Measurements from ENCODE around the gene TMEM258. TPM values are rescaled to one million over a fixed set of nuclear protein-coding genes. Genes with fewer than 3 reads are reported as not detected.

The TMEM258 gene
- total and polyA plus RNA-seq, 2 donors = 148 to 161 TPM

- no peak overlapping the region for H3K4me3 ChIP-seq (ENCODE audit: low read length in 2 of 2)
- no peak for DNase-seq (ENCODE audit: low read depth in 6 of 9, low spot score in 9 of 9)
- H3K36me3 ChIP-seq (ENCODE audit: control insufficient read depth in 2 of 2, insufficient read depth in 2 of 2, low read length in 1 of 2) = peaks cover 28 to 40% of the 10 kb centered on the region in 2 donors
- no peaks in the 10 kb centered on the region for H3K27me3 ChIP-seq (ENCODE audit: control insufficient read depth in 2 of 2, insufficient read depth in 1 of 2, low read length in 1 of 2)
- WGBS = 99% methylated on average over 8 of the region's 8 CpGs
- H3K4me1 ChIP-seq (ENCODE audit: control insufficient read depth in 2 of 2, insufficient read depth in 2 of 2, low read length in 2 of 2) = peaks cover 27 to 52% of the 10 kb centered on the region in 2 donors
- H3K27ac ChIP-seq (ENCODE audit: low read depth in 1 of 2, low read length in 1 of 2) = no peak overlapping the region
- no peaks in the 10 kb centered on the region for H3K9me3 ChIP-seq (ENCODE audit: control insufficient read depth in 2 of 2, insufficient read depth in 1 of 2, low read length in 1 of 2)
These were observed 43.8 kb upstream of the TMEM258 start for GRCh38 chr11:61836193-61836592.

- Histone ChIP-seq H3K27me3 (ENCODE audit: control insufficient read depth in 2 of 2, insufficient read depth in 1 of 2, low read length in 1 of 2) (no peaks in the 10 kb centered on the region), H3K9me3 (ENCODE audit: control insufficient read depth in 2 of 2, insufficient read depth in 1 of 2, low read length in 1 of 2) (no peaks in the 10 kb centered on the region), H3K27ac (ENCODE audit: low read depth in 1 of 2, low read length in 1 of 2) (peak overlapping the region; percentile 92 to 96), H3K4me1 (ENCODE audit: control insufficient read depth in 2 of 2, insufficient read depth in 2 of 2, low read length in 2 of 2) (peaks cover 39 to 68% of the 10 kb centered on the region in 2 donors), H3K4me3 (ENCODE audit: low read length in 2 of 2) (peak overlapping the region; percentile 2 to 5), H3K36me3 (ENCODE audit: control insufficient read depth in 2 of 2, insufficient read depth in 2 of 2, low read length in 1 of 2) (peaks cover 16 to 24% of the 10 kb centered on the region in 2 donors)
- peak in 4 of 9 donors; percentile 47 to 88 (median 70) for DNase-seq (ENCODE audit: low read depth in 6 of 9, low spot score in 9 of 9)
- WGBS = 30% methylated on average over 12 of the region's 12 CpGs
These were observed 42.1 kb upstream of the TMEM258 start for GRCh38 chr11:61834278-61835048.

GRCh38 chr11:61833926-61834277 lies 41.5 kb upstream of the TMEM258 start:
- WGBS = 91% methylated on average over 12 of the region's 12 CpGs
- H3K27ac ChIP-seq (ENCODE audit: low read depth in 1 of 2, low read length in 1 of 2) = peak overlapping the region; percentile 92 to 96

GRCh38 chr11:61833471-61833870 lies 41.1 kb upstream of the TMEM258 start:
- Histone ChIP-seq H3K9me3 (ENCODE audit: control insufficient read depth in 2 of 2, insufficient read depth in 1 of 2, low read length in 1 of 2) (no peaks in the 10 kb centered on the region), H3K4me3 (ENCODE audit: low read length in 2 of 2) (no peak overlapping the region), H3K36me3 (ENCODE audit: control insufficient read depth in 2 of 2, insufficient read depth in 2 of 2, low read length in 1 of 2) (peaks cover 10 to 16% of the 10 kb centered on the region in 2 donors), H3K27ac (ENCODE audit: low read depth in 1 of 2, low read length in 1 of 2) (peak overlapping the region; percentile 92 to 96), H3K27me3 (ENCODE audit: control insufficient read depth in 2 of 2, insufficient read depth in 1 of 2, low read length in 1 of 2) (no peaks in the 10 kb centered on the region), H3K4me1 (ENCODE audit: control insufficient read depth in 2 of 2, insufficient read depth in 2 of 2, low read length in 2 of 2) (peaks cover 46 to 75% of the 10 kb centered on the region in 2 donors)
- 13% methylated on average over 11 of the region's 11 CpGs for WGBS
- DNase-seq (ENCODE audit: low read depth in 6 of 9, low spot score in 9 of 9) = peak in 5 of 9 donors; percentile 67 to 91 (median 81)

More at GRCh38 chr11:61833926-61834277, 41.5 kb upstream of the TMEM258 start:
- peaks cover 45 to 74% of the 10 kb centered on the region in 2 donors for H3K4me1 ChIP-seq (ENCODE audit: control insufficient read depth in 2 of 2, insufficient read depth in 2 of 2, low read length in 2 of 2)
- H3K27me3 ChIP-seq (ENCODE audit: control insufficient read depth in 2 of 2, insufficient read depth in 1 of 2, low read length in 1 of 2) = no peaks in the 10 kb centered on the region
- H3K36me3 ChIP-seq (ENCODE audit: control insufficient read depth in 2 of 2, insufficient read depth in 2 of 2, low read length in 1 of 2) = peaks cover 14 to 20% of the 10 kb centered on the region in 2 donors
- no peak for DNase-seq (ENCODE audit: low read depth in 6 of 9, low spot score in 9 of 9)
- no peak overlapping the region for H3K4me3 ChIP-seq (ENCODE audit: low read length in 2 of 2)
- H3K9me3 ChIP-seq (ENCODE audit: control insufficient read depth in 2 of 2, insufficient read depth in 1 of 2, low read length in 1 of 2) = no peaks in the 10 kb centered on the region

GRCh38 chr11:61832754-61833153 lies 40.4 kb upstream of the TMEM258 start:
- Histone ChIP-seq H3K4me3 (ENCODE audit: low read length in 2 of 2) (no peak overlapping the region), H3K27ac (ENCODE audit: low read depth in 1 of 2, low read length in 1 of 2) (peak overlapping the region in 1 of 2 donors; percentile 96), H3K4me1 (ENCODE audit: control insufficient read depth in 2 of 2, insufficient read depth in 2 of 2, low read length in 2 of 2) (peaks cover 46 to 75% of the 10 kb centered on the region in 2 donors), H3K27me3 (ENCODE audit: control insufficient read depth in 2 of 2, insufficient read depth in 1 of 2, low read length in 1 of 2) (no peaks in the 10 kb centered on the region), H3K9me3 (ENCODE audit: control insufficient read depth in 2 of 2, insufficient read depth in 1 of 2, low read length in 1 of 2) (no peaks in the 10 kb centered on the region), H3K36me3 (ENCODE audit: control insufficient read depth in 2 of 2, insufficient read depth in 2 of 2, low read length in 1 of 2) (peaks cover 2 to 9% of the 10 kb centered on the region in 2 donors)
- 89% methylated on average over 7 of the region's 7 CpGs for WGBS
- DNase-seq (ENCODE audit: low read depth in 6 of 9, low spot score in 9 of 9) = no peak

GRCh38 chr11:61832207-61832606 lies 39.8 kb upstream of the TMEM258 start:
- Histone ChIP-seq H3K9me3 (ENCODE audit: control insufficient read depth in 2 of 2, insufficient read depth in 1 of 2, low read length in 1 of 2) (no peaks in the 10 kb centered on the region), H3K4me1 (ENCODE audit: control insufficient read depth in 2 of 2, insufficient read depth in 2 of 2, low read length in 2 of 2) (peaks cover 50 to 76% of the 10 kb centered on the region in 2 donors), H3K4me3 (ENCODE audit: low read length in 2 of 2) (no peak overlapping the region), H3K27me3 (ENCODE audit: control insufficient read depth in 2 of 2, insufficient read depth in 1 of 2, low read length in 1 of 2) (no peaks in the 10 kb centered on the region), H3K27ac (ENCODE audit: low read depth in 1 of 2, low read length in 1 of 2) (peak overlapping the region in 1 of 2 donors; percentile 96), H3K36me3 (ENCODE audit: control insufficient read depth in 2 of 2, insufficient read depth in 2 of 2, low read length in 1 of 2) (peaks cover 0 to 4% of the 10 kb centered on the region in 2 donors)
- 92% methylated on average over 4 of the region's 4 CpGs for WGBS
- no peak for DNase-seq (ENCODE audit: low read depth in 6 of 9, low spot score in 9 of 9)

- Histone ChIP-seq H3K9me3 (ENCODE audit: control insufficient read depth in 2 of 2, insufficient read depth in 1 of 2, low read length in 1 of 2) (no peaks in the 10 kb centered on the region), H3K27ac (ENCODE audit: low read depth in 1 of 2, low read length in 1 of 2) (peak overlapping the region in 1 of 2 donors; percentile 15), H3K36me3 (ENCODE audit: control insufficient read depth in 2 of 2, insufficient read depth in 2 of 2, low read length in 1 of 2) (peaks cover 0 to 3% of the 10 kb centered on the region in 2 donors), H3K4me1 (ENCODE audit: control insufficient read depth in 2 of 2, insufficient read depth in 2 of 2, low read length in 2 of 2) (peaks cover 53 to 81% of the 10 kb centered on the region in 2 donors), H3K4me3 (ENCODE audit: low read length in 2 of 2) (peak overlapping the region in 1 of 2 donors; percentile 7), H3K27me3 (ENCODE audit: control insufficient read depth in 2 of 2, insufficient read depth in 1 of 2, low read length in 1 of 2) (no peaks in the 10 kb centered on the region)
- no peak for DNase-seq (ENCODE audit: low read depth in 6 of 9, low spot score in 9 of 9)
- WGBS = 61% methylated on average over 8 of the region's 8 CpGs
These were observed 38.1 kb upstream of the TMEM258 start for GRCh38 chr11:61830237-61831105.

- WGBS = 90% methylated on average over 4 of the region's 4 CpGs
- Histone ChIP-seq H3K36me3 (ENCODE audit: control insufficient read depth in 2 of 2, insufficient read depth in 2 of 2, low read length in 1 of 2) (peaks cover 0 to 3% of the 10 kb centered on the region in 2 donors), H3K27ac (ENCODE audit: low read depth in 1 of 2, low read length in 1 of 2) (peak overlapping the region in 1 of 2 donors; percentile 89), H3K9me3 (ENCODE audit: control insufficient read depth in 2 of 2, insufficient read depth in 1 of 2, low read length in 1 of 2) (no peaks in the 10 kb centered on the region), H3K27me3 (ENCODE audit: control insufficient read depth in 2 of 2, insufficient read depth in 1 of 2, low read length in 1 of 2) (no peaks in the 10 kb centered on the region), H3K4me1 (ENCODE audit: control insufficient read depth in 2 of 2, insufficient read depth in 2 of 2, low read length in 2 of 2) (peaks cover 49 to 74% of the 10 kb centered on the region in 2 donors), H3K4me3 (ENCODE audit: low read length in 2 of 2) (peak overlapping the region in 1 of 2 donors; percentile 86)
- DNase-seq (ENCODE audit: low read depth in 6 of 9, low spot score in 9 of 9) = no peak
These were observed 37.4 kb upstream of the TMEM258 start for GRCh38 chr11:61829806-61830205.
